ENCODE data around the gene REG4. TPM values are rescaled to one million over a fixed set of nuclear protein-coding genes. Genes with fewer than 3 reads are reported as not detected.

The REG4 gene
- polyA plus RNA-seq, 3 donors, result not detected

- H3K4me1 Mint-ChIP-seq, result peaks cover 10% of the 10 kb centered on the region
- intact Hi-C loops (cut with micrococcal nuclease), result no loop called here
- no peaks in the 10 kb centered on the region for H3K9me3 Mint-ChIP-seq
- Histone ChIP-seq H3K79me2 (ENCODE audit: insufficient read depth, low read length) (no peaks in the 10 kb centered on the region), H3K36me3 (replicated peaks in 1 of 2; ENCODE audit: control insufficient read depth in 1 of 2, insufficient read depth in 2 of 2, low read length in 2 of 2) (no peaks in the 10 kb centered on the region), H3K4me1 (ENCODE audit: control insufficient read depth in 1 of 2, insufficient read depth in 2 of 2, low read length in 2 of 2) (no peaks in the 10 kb centered on the region), H3K9ac (ENCODE audit: insufficient read depth, low read length, poor library complexity, severe bottlenecking) (no peak overlapping the region), H3K9me3 (replicated peaks in 1 of 2; ENCODE audit: control insufficient read depth in 1 of 2, insufficient read depth in 1 of 2, low read length in 2 of 2) (no peaks in the 10 kb centered on the region), H3K4me2 (replicated peaks; ENCODE audit: extremely low read depth, low read length, poor library complexity, severe bottlenecking) (no peak overlapping the region), H3K27ac (ENCODE audit: low read depth in 1 of 2, low read length in 2 of 2) (no peak overlapping the region), H2AFZ (ENCODE audit: insufficient read depth, low read depth, low read length, poor library complexity, severe bottlenecking) (no peak overlapping the region), H3K27me3 (ENCODE audit: control insufficient read depth in 2 of 2, insufficient read depth in 2 of 2, low read length in 2 of 2) (no peaks in the 10 kb centered on the region), H4K20me1 (ENCODE audit: insufficient read depth, low read length) (no peaks in the 10 kb centered on the region), H3K4me3 (replicated peaks in 1 of 3; ENCODE audit: low read depth in 2 of 3, low read length in 3 of 3) (no peak overlapping the region)
- H3K27me3 Mint-ChIP-seq (ENCODE audit: low read depth in 3 of 3), result peaks cover 0 to 2% (median 0%) of the 10 kb centered on the region in 3 donors
- no peak for TF ChIP-seq CTCF (IDR thresholded peaks at IDR 0.05)
- no peaks in the 10 kb centered on the region for H3K36me3 Mint-ChIP-seq
- DNase-seq, result no peak
- no peak overlapping the region for H3K27ac Mint-ChIP-seq
- H3K4me3 Mint-ChIP-seq, result no peak overlapping the region
- 94% methylated on average over 7 of the region's 9 CpGs for WGBS (ENCODE audit: insufficient coverage)
Observed at GRCh38 chr1:119795261-119796200, 15.7 kb downstream of the REG4 start.

- Histone ChIP-seq H3K9ac (ENCODE audit: insufficient read depth, low read length, poor library complexity, severe bottlenecking) (no peak overlapping the region), H2AFZ (ENCODE audit: insufficient read depth, low read depth, low read length, poor library complexity, severe bottlenecking) (no peak overlapping the region), H3K4me1 (ENCODE audit: control insufficient read depth in 1 of 2, insufficient read depth in 2 of 2, low read length in 2 of 2) (no peaks in the 10 kb centered on the region), H3K36me3 (replicated peaks in 1 of 2; ENCODE audit: control insufficient read depth in 1 of 2, insufficient read depth in 2 of 2, low read length in 2 of 2) (no peaks in the 10 kb centered on the region), H3K27ac (ENCODE audit: low read depth in 1 of 2, low read length in 2 of 2) (no peak overlapping the region), H3K9me3 (replicated peaks in 1 of 2; ENCODE audit: control insufficient read depth in 1 of 2, insufficient read depth in 1 of 2, low read length in 2 of 2) (no peaks in the 10 kb centered on the region), H3K27me3 (ENCODE audit: control insufficient read depth in 2 of 2, insufficient read depth in 2 of 2, low read length in 2 of 2) (no peaks in the 10 kb centered on the region), H3K4me2 (replicated peaks; ENCODE audit: extremely low read depth, low read length, poor library complexity, severe bottlenecking) (no peak overlapping the region), H4K20me1 (ENCODE audit: insufficient read depth, low read length) (no peaks in the 10 kb centered on the region), H3K4me3 (replicated peaks in 1 of 3; ENCODE audit: low read depth in 2 of 3, low read length in 3 of 3) (no peak overlapping the region), H3K79me2 (ENCODE audit: insufficient read depth, low read length) (no peaks in the 10 kb centered on the region)
- Mint-ChIP-seq H3K9me3 (no peaks in the 10 kb centered on the region), H3K27ac (no peak overlapping the region), H3K4me1 (peaks cover 12% of the 10 kb centered on the region), H3K36me3 (no peaks in the 10 kb centered on the region), H3K27me3 (ENCODE audit: low read depth in 3 of 3) (peaks cover 0 to 2% (median 0%) of the 10 kb centered on the region in 3 donors), H3K4me3 (no peak overlapping the region)
- intact Hi-C loops (cut with micrococcal nuclease), result no loop called here
- WGBS (ENCODE audit: insufficient coverage), result 100% methylated on average over 2 of the region's 3 CpGs
- DNase-seq, result no peak
- TF ChIP-seq CTCF (IDR thresholded peaks at IDR 0.05), result no peak
Observed at GRCh38 chr1:119794876-119795240, 16.4 kb downstream of the REG4 start.

Measured in CD14-positive monocyte (primary cell).